ENCODE data around the gene BBIP1.

The BBIP1 gene

DNA sequence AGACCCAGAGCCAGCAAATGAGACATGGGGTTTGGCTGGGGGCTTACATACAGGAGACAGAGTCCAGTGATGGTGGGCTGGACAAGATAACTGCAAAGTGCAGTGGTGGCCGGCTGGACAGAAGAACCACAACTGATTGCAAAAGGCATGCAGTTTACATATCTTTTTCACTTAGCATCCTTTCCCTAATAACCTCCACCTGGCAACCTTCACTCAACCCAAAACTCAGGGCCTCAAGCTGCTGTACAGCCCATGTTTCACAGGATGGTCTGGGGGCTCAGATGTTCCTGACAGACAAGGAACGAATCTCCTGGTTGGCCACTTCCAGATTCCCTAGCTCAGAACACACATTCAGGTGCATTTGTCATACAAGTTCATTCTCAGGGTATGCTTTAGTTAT lies 55.0 kb downstream of the BBIP1 start:
- no peak for DNase-seq (ENCODE audit: low read depth in 2 of 2)

DNA sequence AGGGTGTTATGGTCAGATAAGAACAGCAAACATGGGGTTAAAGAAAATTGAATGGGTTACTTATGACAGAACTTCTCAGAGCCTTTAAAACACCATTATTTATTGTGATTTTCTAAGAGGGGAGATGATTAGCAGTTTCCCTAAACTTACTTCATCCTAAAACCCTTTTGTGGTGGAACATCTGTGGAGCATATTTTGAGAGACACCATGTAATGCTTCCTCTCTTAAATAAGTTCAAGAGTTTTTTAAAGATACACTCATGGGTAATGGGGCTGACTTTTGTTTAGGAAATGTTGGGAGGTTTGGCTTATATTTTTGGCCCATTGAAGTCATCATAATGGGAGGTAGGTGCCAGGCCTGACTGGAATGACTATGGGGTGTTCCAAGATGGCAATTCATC lies 55.6 kb downstream of the BBIP1 start:
- no peak for DNase-seq (ENCODE audit: low read depth in 2 of 2)

DNA sequence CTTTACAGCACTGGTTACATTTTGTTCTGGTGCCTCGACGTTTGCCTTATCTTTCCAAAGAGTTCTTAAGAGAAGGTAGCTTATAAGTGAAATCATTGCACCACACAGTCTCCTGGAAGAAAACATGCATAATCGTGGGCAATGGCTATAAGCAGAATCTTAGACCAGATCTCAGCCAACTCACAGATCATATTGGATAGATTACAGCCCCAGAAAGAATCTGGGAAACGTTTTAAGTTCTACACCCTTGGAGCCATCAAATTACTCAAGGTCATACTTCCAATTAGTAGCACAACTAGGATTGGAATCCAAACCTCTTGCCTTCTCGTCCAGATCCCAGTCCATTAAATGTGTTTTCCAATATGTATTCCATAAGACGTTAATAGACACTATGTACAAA lies 56.0 kb downstream of the BBIP1 start:
- DNase-seq (ENCODE audit: low read depth in 2 of 2): no peak

- no peak for DNase-seq (ENCODE audit: low read depth in 2 of 2)
These were observed 56.9 kb downstream of the BBIP1 start for GRCh38 chr10:110861930-110862649.

GRCh38 chr10:110861476-110861875 lies 57.5 kb downstream of the BBIP1 start:
- DNase-seq (ENCODE audit: low read depth in 2 of 2): no peak

DNA sequence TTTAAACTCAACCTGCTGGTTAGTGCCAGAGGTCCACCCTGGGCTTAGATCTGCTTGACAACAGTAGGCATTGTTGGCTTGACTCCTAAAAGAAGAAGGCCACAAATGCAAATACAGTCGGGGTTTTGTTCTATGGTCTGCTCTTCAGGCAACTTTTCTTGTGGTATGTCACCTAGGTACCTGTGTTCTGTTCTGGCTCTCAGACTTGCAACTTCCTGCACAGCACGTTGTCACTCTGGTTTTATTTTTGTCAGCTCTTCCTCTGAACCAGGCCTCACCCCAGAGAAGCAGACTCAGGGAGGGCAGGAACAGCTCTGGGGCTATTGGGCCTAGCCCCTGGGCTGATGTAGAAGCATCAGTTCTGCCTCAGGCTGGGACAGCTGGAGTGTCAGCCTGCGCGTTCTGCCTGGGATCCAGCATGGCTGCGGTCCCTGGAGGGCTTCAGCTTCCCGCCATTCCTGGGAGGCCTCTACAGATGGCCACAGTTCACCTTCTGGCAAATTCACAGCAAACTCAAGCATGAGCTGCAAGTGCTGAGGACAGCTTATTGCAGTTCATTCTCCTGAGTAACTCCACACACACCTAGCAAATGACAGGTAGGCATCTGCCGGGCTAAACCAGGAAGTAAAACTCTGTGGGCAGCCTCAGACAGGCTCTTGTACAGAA lies 58.3 kb downstream of the BBIP1 start:
- DNase-seq (ENCODE audit: low read depth in 2 of 2): no peak

DNA sequence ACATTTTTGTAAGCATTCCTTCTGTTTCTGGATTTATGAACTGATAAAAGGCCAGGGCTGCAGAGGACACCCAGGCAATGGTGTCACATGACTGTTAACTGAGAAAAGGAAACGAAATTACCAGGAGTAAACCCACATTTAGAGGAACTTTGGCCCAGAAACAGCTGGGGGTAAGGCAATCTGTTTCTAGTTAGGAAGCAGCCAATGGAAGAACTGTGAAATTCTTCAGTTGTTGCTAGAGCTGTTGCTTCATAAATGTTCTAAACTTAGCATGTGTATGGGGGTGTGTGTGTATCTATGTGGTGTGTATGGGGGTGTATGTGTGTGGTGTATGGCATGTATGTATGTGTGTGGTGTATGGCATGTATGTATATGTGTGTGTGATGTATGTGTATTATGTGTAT lies 59.0 kb downstream of the BBIP1 start:
- DNase-seq (ENCODE audit: low read depth in 2 of 2): no peak

- DNase-seq (ENCODE audit: low read depth in 2 of 2): no peak
These were observed 59.6 kb downstream of the BBIP1 start for GRCh38 chr10:110859206-110859972.

- DNase-seq (ENCODE audit: low read depth in 2 of 2): no peak
These were observed 60.6 kb downstream of the BBIP1 start for GRCh38 chr10:110858297-110858934.

DNA sequence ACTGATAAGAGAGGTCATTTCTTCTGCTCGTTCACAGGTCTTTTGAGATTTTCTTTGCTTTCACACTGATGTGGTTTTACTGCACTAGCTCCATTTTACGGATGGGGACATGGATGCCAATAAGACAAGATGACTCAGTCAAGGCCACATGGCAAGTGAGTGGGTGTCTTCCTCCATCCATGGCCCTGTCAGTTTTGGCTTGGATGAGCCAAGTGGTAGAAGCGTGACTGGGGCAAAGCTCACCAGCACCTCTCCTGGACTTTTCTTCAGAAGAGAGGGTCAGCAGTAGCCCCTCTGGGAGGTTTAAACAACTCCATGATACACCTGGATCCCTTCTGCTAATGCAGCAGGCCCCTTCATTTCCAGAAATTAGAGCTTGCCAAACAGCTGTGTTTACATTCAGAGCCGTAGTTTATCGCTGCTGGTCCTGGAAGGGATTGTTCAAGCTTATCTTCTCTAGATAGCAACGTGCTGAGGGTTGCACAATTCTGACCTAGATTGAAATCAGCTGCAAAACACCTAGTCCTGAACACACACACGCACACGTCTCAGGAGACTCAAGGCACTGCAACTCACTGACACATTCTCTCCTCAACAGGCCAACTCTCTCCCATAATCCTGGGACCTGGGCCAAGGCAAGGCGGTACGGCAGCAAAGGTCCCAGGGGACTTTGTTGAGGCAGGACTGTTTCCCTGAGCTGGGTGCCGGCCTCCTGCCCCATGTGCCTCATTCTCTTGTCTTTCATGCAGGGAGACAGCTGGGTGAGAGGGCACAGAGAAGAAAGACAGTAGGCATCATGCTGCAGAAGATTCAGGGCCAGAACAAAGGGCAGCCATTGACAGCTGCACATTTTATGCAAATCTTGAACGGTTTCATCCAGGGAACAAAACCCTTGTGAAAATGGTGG lies 61.5 kb downstream of the BBIP1 start:
- DNase-seq (ENCODE audit: low read depth in 2 of 2): no peak

DNA sequence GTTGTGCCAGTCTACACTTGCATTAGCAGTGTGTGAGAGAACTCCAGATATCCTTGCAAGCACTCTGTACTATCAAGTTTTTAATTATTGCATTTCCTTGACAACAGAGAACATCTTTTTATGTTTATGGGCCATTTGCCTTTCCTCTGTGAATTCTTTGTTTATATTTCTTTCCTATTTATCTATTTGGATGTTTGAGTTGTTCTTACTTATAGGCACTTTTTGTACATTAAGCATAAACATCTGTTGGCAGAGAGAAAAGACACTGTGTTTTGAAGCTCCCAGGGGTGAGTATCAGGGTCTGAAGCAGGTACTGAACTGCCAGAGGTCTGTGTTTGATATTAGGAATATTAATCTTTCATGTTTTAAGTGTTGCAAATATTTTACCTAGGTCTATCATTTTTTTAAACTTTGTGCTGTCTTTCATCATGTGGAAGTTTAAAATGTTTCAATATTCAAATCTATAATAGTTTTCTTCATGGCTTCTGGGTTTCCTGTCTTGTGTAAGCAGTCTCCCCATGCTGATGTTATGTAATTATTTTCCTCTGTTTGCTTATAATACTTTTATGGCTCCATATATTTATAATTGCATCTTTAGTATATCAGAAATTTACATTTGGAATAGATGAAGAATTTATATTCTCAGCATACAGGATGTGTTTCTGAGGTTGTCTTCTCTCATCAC lies 64.9 kb downstream of the BBIP1 start:
- DNase-seq (ENCODE audit: low read depth in 2 of 2): no peak

DNA sequence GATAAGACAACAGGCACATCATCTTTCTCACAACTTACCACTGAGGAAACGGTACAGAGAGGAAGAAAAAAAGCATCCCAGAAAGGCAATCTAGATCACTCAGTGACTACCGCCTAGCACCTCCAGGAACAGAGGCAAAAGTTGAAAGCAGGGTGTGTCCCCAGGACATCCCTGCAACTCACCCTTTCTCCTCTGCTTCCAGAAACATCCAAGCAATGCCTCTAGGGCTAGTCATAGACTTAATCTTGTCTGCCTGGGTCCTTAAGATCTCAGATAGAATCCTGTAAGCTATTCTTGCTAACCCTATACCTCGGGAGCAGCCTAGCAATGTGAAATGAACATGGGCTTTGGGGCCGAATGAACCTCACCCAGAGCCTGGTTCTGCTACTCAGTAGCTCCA lies 66.0 kb downstream of the BBIP1 start:
- DNase-seq (ENCODE audit: low read depth in 2 of 2): no peak

DNA sequence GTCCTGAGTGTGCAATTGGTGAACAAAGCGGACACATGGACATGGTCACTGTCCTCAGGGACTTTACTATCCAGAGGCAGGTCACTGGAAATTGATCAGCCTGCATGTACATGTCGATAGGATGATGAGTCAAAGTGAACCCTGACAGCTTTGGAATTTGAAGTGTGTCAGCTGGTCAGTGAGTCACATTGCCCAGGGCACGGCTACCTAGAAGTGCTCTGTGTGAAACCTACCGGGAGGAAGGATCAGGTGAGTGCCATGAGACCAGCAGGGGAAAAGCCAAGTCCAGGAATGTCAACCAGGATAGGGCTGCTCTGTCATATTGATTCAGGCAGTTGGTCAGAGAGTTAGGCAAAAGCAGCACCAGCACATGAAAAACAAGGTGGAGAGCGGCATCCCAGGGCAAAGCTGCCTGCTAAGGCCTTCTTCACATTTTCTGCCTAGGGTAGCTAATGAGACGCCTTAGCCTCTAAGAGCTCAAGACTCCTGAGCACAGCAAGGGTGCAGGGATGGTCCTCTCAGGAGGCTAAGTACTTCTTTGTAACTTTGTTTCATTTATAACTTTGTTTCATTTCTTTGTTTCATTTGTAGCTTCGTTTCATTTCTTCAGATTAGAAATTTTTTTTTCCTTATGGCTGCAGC lies 66.6 kb downstream of the BBIP1 start:
- DNase-seq (ENCODE audit: low read depth in 2 of 2): peak in 1 of 2 donors; percentile 29

- DNase-seq (ENCODE audit: low read depth in 2 of 2): peak in 1 of 2 donors; percentile 39
These were observed 67.9 kb downstream of the BBIP1 start for GRCh38 chr10:110851020-110851612.

GRCh38 chr10:110850099-110850498 lies 68.9 kb downstream of the BBIP1 start:
- DNase-seq (ENCODE audit: low read depth in 2 of 2): no peak
